ENCODE data around the gene CPSF2.

CPSF2 gene

DNA sequence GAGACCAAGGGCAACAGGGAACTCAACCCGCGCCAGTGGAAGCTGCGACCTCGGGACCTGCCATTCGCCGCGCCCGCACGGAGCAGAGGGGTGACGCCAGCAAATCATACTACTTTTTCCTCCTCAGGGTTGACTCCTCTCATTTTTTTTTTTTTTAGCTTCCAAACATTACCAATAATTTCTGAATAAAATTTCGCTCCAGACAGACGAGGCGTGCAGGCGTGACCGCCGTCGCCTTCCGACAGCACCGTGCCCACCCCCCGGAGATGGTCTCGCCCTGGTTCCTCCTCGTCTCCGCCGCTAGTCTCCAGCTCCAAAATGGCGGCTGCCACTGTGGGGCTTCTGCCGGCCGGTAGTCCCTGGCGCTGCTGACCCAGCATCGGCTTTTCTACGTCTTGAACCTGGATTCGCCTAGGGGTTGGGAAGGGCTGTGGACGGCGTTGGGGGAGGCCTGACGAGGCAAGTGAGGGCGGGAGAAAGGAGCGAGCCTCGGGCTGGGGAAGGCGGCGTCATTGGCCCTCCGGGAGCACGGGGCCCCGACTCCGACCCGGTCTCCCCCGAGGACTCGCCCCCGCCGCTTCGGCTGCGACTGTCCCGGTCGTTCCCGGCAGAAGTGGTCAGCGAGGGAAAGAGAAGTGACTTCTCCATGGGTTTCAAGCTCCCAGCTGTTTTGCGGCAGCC lies at the start of gene CPSF2, which contains the start of gene NDUFB1:
CPSF2 (plus strand) TSS at position 300 of the 681 bp plus-strand sequence. CDS start 9,016 bp downstream, outside the sequence.
NDUFB1 (minus strand) TSS at position 37 of the 681 bp plus-strand sequence. CDS start 4,069 bp downstream, outside the sequence.
- DNase-seq: peak; percentile 80

DNA sequence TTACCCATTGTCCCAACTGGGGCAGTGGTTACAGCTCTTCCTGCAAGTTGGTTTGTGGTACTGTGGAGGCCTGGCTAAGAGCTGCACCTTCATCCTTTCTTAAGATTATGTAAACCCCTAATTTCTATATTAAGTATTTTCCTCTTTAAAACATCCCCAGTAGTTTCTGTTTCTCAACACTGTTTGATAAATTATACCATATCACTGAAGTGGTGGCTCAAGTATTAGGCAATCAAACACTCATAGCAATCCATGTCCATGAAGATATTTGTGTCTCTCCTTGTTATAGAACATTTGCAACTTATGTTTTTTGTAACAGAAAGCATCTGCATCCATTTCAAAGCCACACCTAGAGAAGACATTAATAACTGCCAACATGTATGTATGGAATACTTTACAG lies 47.2 kb upstream of the CPSF2 start:
- DNase-seq: no peak

DNA sequence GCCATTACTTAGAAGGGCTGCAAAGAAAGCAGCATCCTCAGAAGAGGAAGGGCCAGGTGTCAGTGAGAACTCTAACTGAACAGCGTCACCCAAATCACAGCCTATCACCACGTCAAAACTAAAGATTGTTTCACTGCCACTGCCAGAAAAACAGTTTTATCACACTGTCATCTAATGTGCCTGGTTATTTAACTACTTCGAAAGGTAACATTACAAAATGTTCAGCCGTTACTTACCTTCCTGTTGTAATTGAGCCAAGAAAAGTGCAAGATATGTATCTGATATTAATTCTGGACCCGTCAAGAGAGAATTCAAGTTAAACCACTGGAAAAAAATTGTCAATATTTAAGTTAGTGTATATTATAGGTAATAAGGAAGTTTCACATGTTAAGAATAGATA lies 33.3 kb upstream of the CPSF2 start:
- DNase-seq: no peak

- no peak for DNase-seq
These were observed 28.4 kb upstream of the CPSF2 start for GRCh38 chr14:92093320-92093719.

DNA sequence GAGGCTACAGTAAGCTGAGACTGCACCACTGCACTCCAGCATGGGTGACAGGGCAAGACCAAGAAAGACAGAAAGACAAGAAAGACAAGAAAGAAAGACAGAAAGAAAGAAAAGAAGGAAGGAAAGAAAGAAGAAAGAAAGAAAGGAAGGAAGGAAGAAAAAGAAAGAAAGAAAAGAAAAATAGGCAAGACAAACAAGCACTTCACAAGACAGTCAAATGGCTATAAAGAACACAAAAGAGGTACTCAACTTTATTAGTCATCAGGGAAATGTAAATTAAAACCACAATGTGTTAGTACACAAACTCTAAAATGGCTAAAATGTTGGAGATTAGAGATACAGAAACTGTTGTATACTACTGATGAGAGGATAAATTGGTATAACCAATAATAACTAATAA lies 22.0 kb upstream of the CPSF2 start:
- no peak for DNase-seq

GRCh38 chr14:92103363-92103989 lies 18.3 kb upstream of the CPSF2 start:
- DNase-seq: no peak

DNA sequence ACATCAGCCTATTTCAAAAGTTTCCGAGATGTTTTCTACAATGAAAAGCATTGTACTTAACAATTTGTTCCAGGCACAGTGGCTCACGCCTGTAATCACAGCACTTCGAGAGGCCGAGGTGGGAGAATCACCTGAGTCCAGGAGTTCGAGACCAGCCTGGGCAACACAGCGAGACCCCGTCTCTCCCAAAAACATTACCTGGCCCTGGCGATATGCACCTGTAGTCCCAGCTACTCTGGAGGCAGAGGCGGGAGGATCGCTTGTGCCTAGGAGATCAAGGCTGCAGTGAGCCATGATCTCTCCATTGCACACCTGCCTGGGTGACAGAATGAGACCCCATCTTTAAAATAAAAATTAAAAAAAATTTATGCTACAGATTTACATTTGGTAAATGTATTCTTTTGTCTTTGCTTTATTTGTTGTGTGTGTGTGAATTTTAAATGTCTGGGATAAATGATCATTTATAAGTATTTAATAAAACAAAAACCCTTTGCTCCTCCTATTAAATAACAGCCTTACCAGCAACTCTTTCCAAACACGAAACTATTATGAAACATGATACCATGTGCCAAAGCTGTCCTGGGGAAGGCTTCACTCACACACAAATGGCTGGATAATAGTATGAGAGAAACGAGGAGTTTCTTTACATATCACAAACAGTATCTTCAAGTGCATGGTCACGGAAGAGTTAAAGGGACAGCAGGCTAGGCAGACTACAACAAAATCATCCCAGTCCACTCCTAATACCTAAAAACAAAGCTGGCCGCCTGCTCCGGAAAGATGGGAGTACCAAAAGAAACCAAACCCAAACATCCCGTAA lies 16.5 kb upstream of the CPSF2 start:
- DNase-seq: no peak

DNA sequence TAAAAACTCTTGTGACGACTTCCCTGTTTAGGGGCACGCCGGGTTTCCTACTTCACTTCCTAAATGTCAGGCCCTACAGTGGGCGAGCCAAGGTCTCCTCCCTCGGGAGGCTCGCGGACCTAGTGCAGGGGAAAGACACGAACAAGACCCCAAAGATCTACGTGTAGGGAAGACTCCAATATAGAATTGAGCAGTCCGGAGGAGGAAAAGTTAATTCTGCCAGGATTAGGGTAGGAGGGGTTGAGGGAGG lies 16.0 kb upstream of the CPSF2 start:
- DNase-seq: no peak

DNA sequence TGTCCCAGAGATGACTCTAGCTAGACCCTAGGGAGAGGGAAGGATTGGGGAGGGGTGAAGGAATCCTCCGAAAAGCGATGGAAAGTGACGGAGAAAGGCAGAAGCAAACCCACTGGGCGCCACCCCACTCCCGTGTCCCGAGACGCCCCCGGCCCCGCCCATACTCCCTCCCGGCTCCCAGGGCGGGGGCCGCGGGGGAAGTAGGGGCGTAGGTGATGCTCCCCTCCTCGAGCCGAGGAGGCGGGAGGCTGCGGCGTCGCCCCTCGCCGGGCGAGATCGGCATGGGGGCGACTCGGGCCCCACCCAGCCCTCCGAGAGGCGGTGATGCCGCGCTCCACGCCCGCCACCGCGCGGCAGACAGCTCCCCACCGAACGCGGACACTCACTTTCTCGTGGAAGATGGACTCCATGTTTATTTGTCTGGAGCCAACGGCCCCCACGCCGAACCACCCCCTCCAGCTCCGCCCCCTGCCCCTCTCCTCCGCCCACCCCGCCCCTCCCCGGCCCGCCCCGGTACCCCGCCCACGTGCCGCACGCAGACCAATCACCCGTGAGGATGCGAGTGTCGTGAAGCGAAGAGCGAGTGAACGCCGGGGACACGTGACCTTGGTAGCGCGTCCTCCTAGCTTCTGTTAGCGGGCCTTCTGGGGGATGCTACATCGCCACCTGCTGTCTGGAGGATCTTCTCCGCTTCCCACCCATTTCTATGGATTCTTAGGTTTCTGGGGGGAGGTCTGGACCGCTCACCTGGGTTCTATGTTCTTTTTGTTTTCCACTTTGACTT lies 15.4 kb upstream of the CPSF2 start, which contains the start of gene ATXN3:
ATXN3 (minus strand) TSS at position 440 of the 784 bp plus-strand sequence; CDS start at position 410, 30 bp downstream.
- peak; percentile 94 for DNase-seq

GRCh38 chr14:92108345-92109254 lies 13.2 kb upstream of the CPSF2 start:
- no peak for DNase-seq

DNA sequence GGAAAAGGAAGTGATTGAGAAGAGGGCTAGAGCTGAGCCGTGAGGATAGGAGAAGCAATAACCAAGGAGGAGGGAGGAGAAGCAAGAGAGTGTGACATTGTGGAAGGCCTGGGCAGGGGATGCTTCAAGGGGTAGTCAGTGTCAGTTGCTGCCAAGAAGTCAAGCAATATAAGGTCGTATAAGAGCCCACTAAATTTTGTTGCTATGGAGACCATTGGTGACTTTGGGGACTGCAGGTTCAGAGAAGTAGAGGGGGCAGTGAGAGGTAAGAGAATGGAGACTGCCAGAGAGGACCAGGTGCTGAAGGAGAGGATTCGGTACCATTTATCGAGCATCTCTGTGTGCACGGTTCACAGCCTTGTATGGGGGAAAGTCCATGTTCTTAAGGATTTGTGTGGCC lies 12.3 kb upstream of the CPSF2 start:
- DNase-seq: no peak

GRCh38 chr14:92121207-92121669 lies 531 bp upstream of the CPSF2 start:
- DNase-seq: no peak

DNA sequence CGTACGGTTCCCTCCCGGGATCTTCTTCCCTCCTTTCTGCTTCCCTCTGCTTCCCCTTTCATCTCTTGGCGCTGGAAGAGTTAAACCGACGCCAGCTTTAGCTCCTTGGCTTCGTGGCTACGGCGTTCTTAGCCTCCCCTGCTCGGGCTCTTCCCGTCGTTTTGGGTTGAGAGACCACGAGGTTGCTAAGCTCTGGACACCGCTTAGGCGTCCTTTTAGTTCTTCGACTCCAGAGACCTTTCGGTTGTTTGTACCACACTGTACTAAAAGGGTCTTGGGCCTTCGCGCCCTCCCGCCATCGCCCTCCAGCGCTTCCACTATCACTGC lies 545 bp downstream of the CPSF2 start:
- DNase-seq: no peak

- DNase-seq: no peak
These were observed 992 bp downstream of the CPSF2 start for GRCh38 chr14:92122761-92123160.

GRCh38 chr14:92134456-92134855 lies 12.7 kb downstream of the CPSF2 start:
- DNase-seq: no peak

- peak; percentile 37 for DNase-seq
These were observed 13.5 kb downstream of the CPSF2 start for GRCh38 chr14:92135269-92135668.

DNA sequence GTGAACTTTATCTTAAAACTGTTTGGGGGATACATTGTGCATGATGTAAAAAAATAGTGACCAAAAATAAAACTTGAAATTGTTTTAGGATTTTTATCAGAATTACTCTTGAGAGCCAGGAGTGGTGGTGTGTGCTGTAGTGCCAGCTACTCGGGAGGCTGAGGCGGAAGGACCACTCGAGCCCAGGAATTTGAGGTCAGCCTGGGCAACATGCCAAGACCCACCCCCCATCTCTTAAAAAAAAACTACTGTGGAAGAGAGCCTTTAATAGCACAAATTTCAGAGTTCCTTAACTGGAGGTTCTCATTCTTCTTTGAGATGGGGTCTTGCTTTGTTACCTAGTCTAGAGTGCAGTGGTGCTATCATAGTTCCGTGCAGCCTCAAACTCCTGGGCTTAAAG lies 21.5 kb downstream of the CPSF2 start:
- DNase-seq: no peak

DNA sequence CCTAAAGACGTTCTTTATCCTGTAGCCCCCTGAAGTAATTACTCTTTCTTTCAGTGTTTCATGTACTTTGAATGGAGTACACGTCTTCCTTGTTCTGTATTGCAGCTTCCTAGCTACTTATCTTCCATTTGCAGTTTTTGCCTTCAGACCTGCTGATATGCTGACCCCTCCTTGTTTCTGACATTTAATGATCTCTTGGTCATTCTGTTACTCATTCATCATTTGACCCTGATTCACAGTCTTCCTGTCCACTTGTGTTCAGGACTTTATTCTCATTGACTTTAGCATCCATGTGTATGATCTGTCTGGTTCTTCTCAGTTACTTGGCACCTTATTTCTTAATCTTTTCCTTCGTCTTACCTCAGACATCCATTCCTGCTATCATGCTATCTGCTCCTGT lies 22.2 kb downstream of the CPSF2 start:
- DNase-seq: no peak

DNA sequence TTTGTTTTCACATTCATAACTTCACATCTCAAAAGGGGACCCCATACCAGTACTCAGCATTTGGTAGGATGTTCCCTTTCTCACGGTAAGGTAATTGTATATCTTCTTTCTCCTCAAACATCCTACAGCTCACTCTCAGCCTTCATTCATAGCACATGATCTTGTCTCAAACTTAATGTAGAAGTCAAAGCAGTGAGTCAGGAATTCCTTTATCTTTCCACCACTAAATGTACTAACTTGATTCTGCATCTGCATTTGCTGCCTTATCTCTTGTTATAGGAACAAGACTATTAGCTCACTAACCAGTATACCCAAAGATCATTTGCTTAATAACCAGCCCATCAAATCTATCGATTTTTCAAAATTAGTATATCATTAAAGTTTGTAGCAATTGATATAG lies 22.9 kb downstream of the CPSF2 start:
- DNase-seq: no peak

GRCh38 chr14:92153581-92153980 lies 31.8 kb downstream of the CPSF2 start:
- no peak for DNase-seq

DNA sequence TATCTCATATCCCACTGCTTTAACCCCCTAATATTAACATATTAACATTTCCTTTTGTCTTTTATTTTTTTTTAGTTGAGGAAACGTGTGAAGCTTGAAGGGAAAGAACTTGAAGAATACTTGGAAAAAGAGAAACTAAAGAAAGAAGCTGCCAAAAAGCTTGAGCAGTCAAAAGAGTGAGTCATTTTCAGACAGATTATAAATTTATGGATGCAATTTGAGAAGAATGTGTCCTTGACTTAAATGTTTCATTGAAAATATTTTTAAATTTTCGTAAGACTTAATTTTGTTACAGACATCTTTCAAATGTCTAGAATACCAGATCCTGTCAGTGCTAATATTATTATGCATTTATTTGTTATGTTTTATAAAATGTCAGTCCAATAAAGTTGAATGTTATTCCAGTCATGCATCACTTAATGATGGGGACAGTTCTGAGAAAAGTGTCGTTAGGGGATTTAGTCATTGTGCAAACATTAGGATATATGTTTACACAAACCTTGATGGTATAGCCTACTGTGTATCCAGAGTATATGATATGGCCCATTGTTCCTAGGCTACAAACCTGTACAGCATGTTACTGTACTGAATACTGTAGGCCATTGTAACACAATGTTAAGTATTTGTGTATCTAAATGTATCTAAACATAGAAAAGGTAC lies 32.6 kb downstream of the CPSF2 start:
- no peak for DNase-seq

GRCh38 chr14:92160619-92161018 lies 38.9 kb downstream of the CPSF2 start:
- no peak for DNase-seq
